Activated CD4-positive, alpha-beta T cell treated with anti-CD3 and anti-CD28 coated beads, Interleukin-2, amount 50 U/mL, for 24 hours (primary cell): ENCODE measurements around the gene LRRC37A.
"Not testable (repeated sequence)": the region's sequence is repeated elsewhere in the genome, so short reads cannot be mapped to it uniquely, and the experiment has no call there.

Experiments used
- DNase-seq, 2 donors: peaks; one replicate each; pipeline ENCODE4 v3.0.0-alpha.2; 2020; ENCODE audit warnings: low read depth in 1 of 2, low spot score in 1 of 2

Gene LRRC37A

GRCh38 chr17:46294831-46295230 is at the start of gene LRRC37A:
LRRC37A (plus strand) TSS chr17:46295131; CDS start chr17:46295134, 3 bp downstream.
- DNase-seq: not testable (repeated sequence)

GRCh38 chr17:46249153-46249552 is 45.8 kb upstream of the LRRC37A start:
- DNase-seq: not testable (repeated sequence)

- DNase-seq: not testable (repeated sequence)
Observed at GRCh38 chr17:46252804-46253203, 42.1 kb upstream of the LRRC37A start.

DNA sequence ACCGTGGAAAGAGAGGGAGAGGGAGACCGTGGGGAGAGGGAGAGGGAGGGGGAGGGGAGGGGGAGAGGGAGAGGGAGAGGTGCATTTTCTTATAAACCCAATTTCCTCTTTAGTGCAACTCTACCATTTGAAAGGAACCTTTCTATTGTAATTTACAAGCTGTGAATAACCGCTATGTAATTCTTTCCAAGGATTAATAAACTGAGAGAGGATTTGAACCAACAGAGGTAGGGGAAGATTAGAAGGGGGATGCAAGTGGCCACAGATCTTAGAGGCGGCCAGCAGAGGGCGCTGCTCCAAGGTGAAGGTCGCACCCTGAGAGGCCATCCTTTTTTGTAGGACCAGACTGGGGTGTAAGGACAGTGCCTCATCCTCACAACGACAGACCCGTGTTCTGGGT is 41.2 kb upstream of the LRRC37A start:
- DNase-seq: peak; percentile 71

DNA sequence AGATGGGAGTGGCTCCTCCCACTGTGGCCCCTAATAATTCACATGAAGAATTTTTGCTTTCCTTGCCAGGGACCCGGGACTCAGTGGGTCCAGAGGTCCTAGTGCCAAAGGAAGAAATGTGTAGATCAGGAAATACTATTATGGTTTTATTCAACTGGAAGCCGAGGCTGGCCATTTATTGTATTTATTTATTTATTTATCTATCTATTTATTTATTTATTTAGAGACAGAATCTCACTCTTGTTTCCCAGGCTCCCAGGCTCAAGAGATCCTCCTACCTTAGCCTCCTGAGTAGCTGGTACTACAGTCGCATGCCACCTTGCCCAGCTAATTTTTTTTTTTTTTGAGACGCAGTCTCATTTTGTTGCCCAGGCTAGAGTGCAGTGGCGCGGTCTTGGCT is 40.7 kb upstream of the LRRC37A start:
- DNase-seq: not testable (repeated sequence)

DNA sequence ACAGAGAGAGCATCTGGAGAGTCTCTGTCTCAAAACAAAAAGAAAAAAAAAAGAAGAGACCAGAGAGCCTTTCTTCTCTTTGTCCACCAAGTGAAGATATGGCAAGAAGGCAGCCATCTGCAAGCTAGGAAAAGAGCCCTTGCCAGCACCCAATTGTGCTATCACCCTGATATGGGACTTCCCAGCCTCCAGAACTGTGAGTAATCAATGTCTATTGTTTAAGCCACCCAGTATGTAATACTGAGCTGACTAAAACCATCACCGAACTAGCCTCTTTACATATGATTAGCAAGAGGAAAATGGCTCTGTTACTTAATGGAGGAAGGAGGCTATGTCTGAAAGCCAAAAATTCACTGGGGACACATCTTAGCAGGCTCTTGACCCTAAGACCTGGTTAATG is 38.6 kb upstream of the LRRC37A start:
- peak in 1 of 2 donors; percentile 13 for DNase-seq

- DNase-seq: not testable (repeated sequence)
Observed at GRCh38 chr17:46259845-46260661, 34.9 kb upstream of the LRRC37A start.

GRCh38 chr17:46262271-46262670 is 32.7 kb upstream of the LRRC37A start:
- no peak for DNase-seq

DNA sequence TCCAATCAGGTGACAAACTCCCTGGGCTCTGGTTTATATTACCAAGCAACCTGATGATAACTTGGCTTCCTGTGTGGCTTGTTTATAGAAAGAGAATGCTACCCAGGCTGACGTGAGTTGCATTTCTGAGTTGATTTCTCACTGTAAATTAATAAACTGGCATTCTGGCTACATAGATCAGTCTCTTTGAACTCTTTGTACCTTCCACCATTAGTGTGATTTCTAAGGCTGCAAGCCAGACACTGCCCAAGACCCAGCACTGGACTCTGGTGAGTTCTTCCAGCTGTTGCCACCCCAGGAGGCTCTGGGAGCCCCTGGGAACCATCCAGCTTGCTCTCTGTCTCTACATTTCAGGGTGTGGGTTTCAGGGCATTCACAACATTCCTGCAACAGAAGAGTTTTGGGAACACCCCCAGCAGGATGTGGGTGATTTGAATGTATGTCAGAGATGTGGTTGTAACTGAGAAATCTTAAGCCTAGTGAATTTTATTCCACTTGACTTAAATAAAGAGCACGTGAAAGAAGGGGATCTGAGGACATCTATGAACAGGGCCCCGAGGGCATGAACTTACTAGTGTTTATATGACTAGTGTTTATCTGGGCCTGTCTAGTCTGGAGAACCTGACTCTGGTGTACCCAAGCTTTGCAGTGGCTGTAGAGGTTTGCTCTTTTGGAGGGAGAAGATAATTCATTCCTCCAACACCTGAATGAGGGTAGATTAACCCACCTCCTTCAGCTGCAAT is 30.3 kb upstream of the LRRC37A start:
- no peak for DNase-seq

DNA sequence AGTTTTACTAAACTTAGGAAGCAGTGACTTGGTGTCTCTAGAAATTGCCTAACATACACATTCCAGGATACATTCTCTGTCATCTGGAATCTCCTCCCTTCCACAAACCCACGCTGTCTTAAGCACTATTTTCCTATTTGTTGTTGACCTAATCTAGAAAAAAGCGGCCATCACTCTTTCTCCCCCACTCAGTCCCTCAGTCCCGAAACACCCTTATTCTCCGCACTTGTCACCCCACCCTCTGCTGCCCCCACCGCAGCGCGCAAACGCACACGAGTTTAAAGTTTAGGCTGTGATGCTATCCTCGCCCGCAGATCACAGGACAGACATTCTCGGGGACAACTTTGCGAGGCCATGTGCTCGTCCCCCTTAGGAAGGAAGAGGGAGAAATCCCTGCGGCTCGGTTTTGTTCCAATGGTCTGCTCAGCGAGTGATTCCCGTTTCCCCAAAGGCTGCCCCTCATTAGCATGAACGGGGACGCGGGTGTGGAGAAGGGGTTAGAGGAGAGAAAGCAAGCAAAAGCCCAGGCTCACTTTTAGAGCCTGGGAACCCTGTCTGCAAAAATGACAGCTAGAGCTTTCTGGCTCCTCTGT is 28.8 kb upstream of the LRRC37A start:
- not testable (repeated sequence) for DNase-seq

GRCh38 chr17:46266656-46267544 is 28.0 kb upstream of the LRRC37A start:
- DNase-seq: peak; percentile 69 to 74

DNA sequence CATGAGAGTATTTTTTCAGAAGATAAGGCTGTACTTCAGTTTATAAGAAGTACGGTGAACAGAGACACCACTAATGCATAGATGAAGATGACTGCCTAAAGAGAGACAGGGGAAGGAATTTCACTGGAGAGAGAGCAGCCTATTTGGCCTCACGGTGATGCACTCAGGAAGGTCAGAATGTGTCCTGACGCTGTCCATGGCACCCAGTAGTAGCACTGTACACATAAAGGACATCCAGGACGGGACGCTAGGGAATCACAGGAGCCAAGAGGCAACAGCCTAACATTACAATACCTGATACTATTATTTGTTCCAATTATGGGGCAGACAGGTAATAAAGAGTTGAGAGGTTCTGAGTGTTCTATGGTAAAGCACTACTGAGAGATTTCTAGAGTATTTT is 24.9 kb upstream of the LRRC37A start:
- no peak for DNase-seq

GRCh38 chr17:46273541-46274236 is 21.2 kb upstream of the LRRC37A start:
- DNase-seq: no peak

DNA sequence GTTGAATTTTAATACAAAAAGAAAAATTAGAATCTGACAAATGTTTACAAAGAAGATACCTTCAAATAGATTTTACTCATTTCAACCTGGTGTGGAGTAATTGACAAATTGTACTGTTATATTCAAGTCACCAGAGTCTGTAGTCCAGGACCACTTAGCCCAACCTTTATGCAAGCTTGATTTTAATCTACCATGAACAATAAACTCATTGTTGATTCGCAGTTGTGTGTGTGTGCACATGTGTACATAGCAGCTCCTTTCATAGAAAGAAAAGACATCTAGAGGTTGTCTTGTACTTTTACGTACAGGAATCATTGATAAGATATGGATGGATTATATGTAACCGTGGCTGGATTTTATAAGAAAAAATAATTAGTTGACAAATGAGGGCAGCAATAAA is 20.7 kb upstream of the LRRC37A start:
- no peak for DNase-seq

- DNase-seq: not testable (repeated sequence)
Observed at GRCh38 chr17:46276728-46277479, 18.0 kb upstream of the LRRC37A start.

DNA sequence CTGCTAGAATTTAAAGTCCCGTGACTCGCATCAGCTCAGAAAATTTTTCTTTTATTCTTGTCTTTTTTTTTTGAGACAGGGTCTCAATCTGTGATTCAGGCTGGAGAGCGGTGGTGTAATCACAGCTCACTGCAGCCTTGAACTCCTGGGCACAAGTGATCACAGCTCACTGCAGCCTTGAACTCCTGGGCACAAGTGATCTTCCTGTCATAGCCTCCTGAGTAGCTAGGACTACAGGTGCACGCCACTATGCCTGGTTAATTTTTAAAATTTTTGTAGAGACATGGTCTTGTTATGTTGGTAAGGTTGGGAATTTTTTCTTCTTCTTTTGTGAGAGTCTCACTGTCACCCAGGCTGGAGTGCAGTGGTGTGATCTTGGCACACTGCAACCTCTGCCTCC is 13.6 kb upstream of the LRRC37A start:
- DNase-seq: not testable (repeated sequence)

DNA sequence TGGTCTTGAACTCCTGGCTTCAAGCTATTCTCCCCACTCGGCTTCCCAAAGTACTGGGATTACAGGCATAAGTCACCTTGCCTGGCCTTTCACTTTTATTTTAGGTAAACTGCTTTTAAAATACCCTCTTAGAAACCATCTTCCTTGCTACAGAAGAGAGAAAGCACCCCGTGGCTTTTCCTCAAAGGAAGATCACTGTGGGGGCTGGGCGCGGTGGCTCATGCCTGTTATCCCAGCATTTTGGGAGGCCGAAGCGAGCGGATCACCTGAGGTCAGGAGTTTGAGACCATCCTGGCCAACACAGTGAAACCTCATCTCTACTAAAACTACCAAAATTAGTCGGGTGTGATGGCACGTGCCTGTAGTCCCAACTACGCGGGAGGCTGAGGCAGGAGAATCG is 12.3 kb upstream of the LRRC37A start:
- not testable (repeated sequence) for DNase-seq

DNA sequence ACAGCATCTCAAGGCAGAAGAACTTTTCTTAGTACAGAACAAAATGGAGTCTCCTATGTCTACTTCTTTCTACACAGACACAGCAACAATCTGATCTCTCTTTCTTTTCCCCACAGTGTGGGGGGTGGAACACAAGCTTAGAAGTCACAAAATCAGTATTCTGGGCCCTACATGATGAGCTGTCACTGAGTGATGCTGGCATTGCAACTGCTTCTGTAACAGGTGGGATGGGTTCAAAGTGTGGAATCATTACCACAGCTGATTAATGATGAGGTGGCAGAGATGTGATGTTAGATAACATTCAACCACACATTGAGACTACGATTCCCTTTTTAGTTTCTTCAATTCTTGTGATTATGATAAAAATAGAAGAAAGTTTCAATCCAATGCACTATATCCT is 10.5 kb upstream of the LRRC37A start:
- peak in 1 of 2 donors; percentile 76 for DNase-seq

DNA sequence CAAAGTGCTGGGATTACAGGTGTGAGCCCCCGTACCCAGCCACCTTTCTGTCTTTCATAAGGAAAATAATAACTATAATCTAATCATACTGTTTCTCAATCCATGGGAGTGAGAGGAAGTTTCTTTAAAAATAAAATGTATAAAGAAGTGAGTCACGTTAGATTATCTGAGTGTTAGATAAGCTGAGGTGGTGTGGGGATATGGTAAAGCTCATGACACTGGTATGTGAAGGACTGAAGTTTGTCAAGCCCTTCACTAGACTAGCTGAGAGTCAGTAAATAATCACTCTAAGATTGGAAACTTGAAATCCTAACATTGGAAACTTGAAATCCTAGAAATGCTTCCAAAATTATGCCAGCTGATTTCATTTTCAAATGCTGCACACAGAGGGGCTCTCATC is 9.4 kb upstream of the LRRC37A start:
- DNase-seq: not testable (repeated sequence)
